Activated CD4-positive, CD25-positive, alpha-beta regulatory T cell treated with anti-CD3 and anti-CD28 coated beads, Interleukin-2, amount 50 U/mL, for 72 hours (primary cell): Measurements from ENCODE around the gene PYROXD2.

Source experiments
- DNase-seq: peaks from one replicate; pipeline ENCODE4 v3.0.0; 2021

PYROXD2 gene

GRCh38 chr10:98414932-98415730, at the start of gene PYROXD2:
TSS of gene PYROXD2 (minus strand) at chr10:98415182. CDS start at chr10:98415135, 47 bp downstream.
- peak; percentile 40 for DNase-seq

GRCh38 chr10:98463976-98464754, 49.2 kb upstream of the PYROXD2 start:
- no peak for DNase-seq

- DNase-seq = no peak
Observed at GRCh38 chr10:98463016-98463415, 48.0 kb upstream of the PYROXD2 start.

- DNase-seq = no peak
Observed at GRCh38 chr10:98461500-98461842, 46.5 kb upstream of the PYROXD2 start.

GRCh38 chr10:98460837-98461499, 46.0 kb upstream of the PYROXD2 start:
- no peak for DNase-seq

- DNase-seq = no peak
Observed at GRCh38 chr10:98458809-98459784, 44.1 kb upstream of the PYROXD2 start.

- no peak for DNase-seq
Observed at GRCh38 chr10:98457721-98458120, 42.7 kb upstream of the PYROXD2 start.

- no peak for DNase-seq
Observed at GRCh38 chr10:98456686-98457482, 41.9 kb upstream of the PYROXD2 start.

GRCh38 chr10:98456043-98456570, 41.1 kb upstream of the PYROXD2 start:
- DNase-seq = no peak

GRCh38 chr10:98453729-98454128, 38.7 kb upstream of the PYROXD2 start:
- DNase-seq = no peak

GRCh38 chr10:98450618-98451017, 35.6 kb upstream of the PYROXD2 start:
- DNase-seq = no peak

- DNase-seq = no peak
Observed at GRCh38 chr10:98449287-98449686, 34.3 kb upstream of the PYROXD2 start.

- peak; percentile 89 for DNase-seq
Observed at GRCh38 chr10:98446661-98447221, 31.8 kb upstream of the PYROXD2 start, which contains the start of gene HPS1. TSS of gene HPS1 (minus strand) at chr10:98446935. CDS start at chr10:98443240, 3,695 bp downstream.

- no peak for DNase-seq
Observed at GRCh38 chr10:98446151-98446660, 31.2 kb upstream of the PYROXD2 start.

GRCh38 chr10:98445200-98445812, 30.3 kb upstream of the PYROXD2 start:
- no peak for DNase-seq

- DNase-seq = no peak
Observed at GRCh38 chr10:98444314-98445006, 29.5 kb upstream of the PYROXD2 start.

- DNase-seq = no peak
Observed at GRCh38 chr10:98438715-98439114, 23.7 kb upstream of the PYROXD2 start.

GRCh38 chr10:98436704-98437103, 21.7 kb upstream of the PYROXD2 start:
- no peak for DNase-seq

- no peak for DNase-seq
Observed at GRCh38 chr10:98435178-98435577, 20.2 kb upstream of the PYROXD2 start.
